Measurements from ENCODE around the gene STYXL1.

The STYXL1 gene

GRCh38 chr7:75957021-75957736, 90.6 kb downstream of the STYXL1 start:
- DNase-seq (ENCODE audit: low read depth), result no peak

- no peak for DNase-seq (ENCODE audit: low read depth)
These were observed 92.4 kb downstream of the STYXL1 start for GRCh38 chr7:75955331-75955955.

- no peak for DNase-seq (ENCODE audit: low read depth)
These were observed 93.9 kb downstream of the STYXL1 start for GRCh38 chr7:75953931-75954330.

GRCh38 chr7:75953431-75953830, 94.4 kb downstream of the STYXL1 start:
- no peak for DNase-seq (ENCODE audit: low read depth)

GRCh38 chr7:75951506-75951905, 96.3 kb downstream of the STYXL1 start:
- no peak for DNase-seq (ENCODE audit: low read depth)

- DNase-seq (ENCODE audit: low read depth), result no peak
These were observed 97.6 kb downstream of the STYXL1 start for GRCh38 chr7:75950111-75950681.

- DNase-seq (ENCODE audit: low read depth), result no peak
These were observed 99.6 kb downstream of the STYXL1 start for GRCh38 chr7:75948179-75948578.

All from stimulated activated CD8-positive, alpha-beta memory T cell treated with anti-CD3 and anti-CD28 coated beads, Interleukin-4, amount 100 ng/mL, for 24 hours (primary cell).